Liver (tissue), 3 donors: ENCODE measurements around the gene PZP.

Experiments
- EGR1 ChIP-seq, 2 donors: IDR thresholded peaks; 2 replicates each; pipeline ENCODE4 v1.6.1; 2016 to 2018; ENCODE audit warnings: antibody characterized with exemption in 2 of 2, low read depth in 2 of 2
- GABPA ChIP-seq, 2 donors: IDR thresholded peaks in 1 of 2; conservative IDR thresholded peaks in 1 of 2; 2 replicates each; pipeline ENCODE4 v1.6.1; 2016; ENCODE audit warnings: antibody characterized with exemption in 2 of 2, mild to moderate bottlenecking in 1 of 2, moderate library complexity in 1 of 2
- JUND ChIP-seq, 2 donors: IDR thresholded peaks; 2 replicates each; pipeline ENCODE4 v1.6.1; 2016; ENCODE audit warnings: antibody characterized with exemption in 2 of 2
- RAD21 ChIP-seq, 2 donors: IDR thresholded peaks; 2 replicates each; pipeline ENCODE4 v1.6.1; 2016; ENCODE audit warnings: antibody characterized with exemption in 2 of 2, mild to moderate bottlenecking in 2 of 2
- TAF1 ChIP-seq: conservative IDR thresholded peaks from 2 replicates; pipeline ENCODE4 v1.6.1; 2016; ENCODE audit warnings: antibody characterized with exemption, mild to moderate bottlenecking
- YY1 ChIP-seq: IDR thresholded peaks from 2 replicates; pipeline ENCODE4 v1.6.1; 2016; ENCODE audit warnings: antibody characterized with exemption, mild to moderate bottlenecking
- TF ChIP-seq, protein P1 (sequence below): fragments of 150-350 bp; IDR thresholded peaks from 2 replicates; pipeline ENCODE4 v1.5.1; 2017; ENCODE audit warnings: improper control_type of control experiment, low read depth, low read length; ENCODE audit not compliant: missing input control
- TF ChIP-seq, protein P2 (sequence below): IDR thresholded peaks from 2 replicates; pipeline ENCODE4 v1.6.1; 2016; ENCODE audit warnings: antibody characterized with exemption
- TF ChIP-seq, protein P3 (sequence below): IDR thresholded peaks from 2 replicates; pipeline ENCODE4 v1.6.1; 2016; ENCODE audit warnings: antibody characterized with exemption
- donor health status: healthy.
- donor health status: healthy.

- TF ChIP-seq, protein P1, sequence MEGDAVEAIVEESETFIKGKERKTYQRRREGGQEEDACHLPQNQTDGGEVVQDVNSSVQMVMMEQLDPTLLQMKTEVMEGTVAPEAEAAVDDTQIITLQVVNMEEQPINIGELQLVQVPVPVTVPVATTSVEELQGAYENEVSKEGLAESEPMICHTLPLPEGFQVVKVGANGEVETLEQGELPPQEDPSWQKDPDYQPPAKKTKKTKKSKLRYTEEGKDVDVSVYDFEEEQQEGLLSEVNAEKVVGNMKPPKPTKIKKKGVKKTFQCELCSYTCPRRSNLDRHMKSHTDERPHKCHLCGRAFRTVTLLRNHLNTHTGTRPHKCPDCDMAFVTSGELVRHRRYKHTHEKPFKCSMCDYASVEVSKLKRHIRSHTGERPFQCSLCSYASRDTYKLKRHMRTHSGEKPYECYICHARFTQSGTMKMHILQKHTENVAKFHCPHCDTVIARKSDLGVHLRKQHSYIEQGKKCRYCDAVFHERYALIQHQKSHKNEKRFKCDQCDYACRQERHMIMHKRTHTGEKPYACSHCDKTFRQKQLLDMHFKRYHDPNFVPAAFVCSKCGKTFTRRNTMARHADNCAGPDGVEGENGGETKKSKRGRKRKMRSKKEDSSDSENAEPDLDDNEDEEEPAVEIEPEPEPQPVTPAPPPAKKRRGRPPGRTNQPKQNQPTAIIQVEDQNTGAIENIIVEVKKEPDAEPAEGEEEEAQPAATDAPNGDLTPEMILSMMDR = no peak
- TF ChIP-seq EGR1 (IDR thresholded peaks at IDR 0.05; ENCODE audit: low read depth in 2 of 2) (no peak), RAD21 (IDR thresholded peaks at IDR 0.05) (no peak), GABPA (IDR thresholded peaks at IDR 0.05 in 1 of 2, conservative IDR thresholded peaks at IDR 0.05 in 1 of 2) (no peak), YY1 (no peak), JUND (IDR thresholded peaks at IDR 0.05) (no peak), TAF1 (no peak)
- TF ChIP-seq, protein P2, sequence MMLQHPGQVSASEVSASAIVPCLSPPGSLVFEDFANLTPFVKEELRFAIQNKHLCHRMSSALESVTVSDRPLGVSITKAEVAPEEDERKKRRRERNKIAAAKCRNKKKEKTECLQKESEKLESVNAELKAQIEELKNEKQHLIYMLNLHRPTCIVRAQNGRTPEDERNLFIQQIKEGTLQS = no peak
- TF ChIP-seq, protein P3, sequence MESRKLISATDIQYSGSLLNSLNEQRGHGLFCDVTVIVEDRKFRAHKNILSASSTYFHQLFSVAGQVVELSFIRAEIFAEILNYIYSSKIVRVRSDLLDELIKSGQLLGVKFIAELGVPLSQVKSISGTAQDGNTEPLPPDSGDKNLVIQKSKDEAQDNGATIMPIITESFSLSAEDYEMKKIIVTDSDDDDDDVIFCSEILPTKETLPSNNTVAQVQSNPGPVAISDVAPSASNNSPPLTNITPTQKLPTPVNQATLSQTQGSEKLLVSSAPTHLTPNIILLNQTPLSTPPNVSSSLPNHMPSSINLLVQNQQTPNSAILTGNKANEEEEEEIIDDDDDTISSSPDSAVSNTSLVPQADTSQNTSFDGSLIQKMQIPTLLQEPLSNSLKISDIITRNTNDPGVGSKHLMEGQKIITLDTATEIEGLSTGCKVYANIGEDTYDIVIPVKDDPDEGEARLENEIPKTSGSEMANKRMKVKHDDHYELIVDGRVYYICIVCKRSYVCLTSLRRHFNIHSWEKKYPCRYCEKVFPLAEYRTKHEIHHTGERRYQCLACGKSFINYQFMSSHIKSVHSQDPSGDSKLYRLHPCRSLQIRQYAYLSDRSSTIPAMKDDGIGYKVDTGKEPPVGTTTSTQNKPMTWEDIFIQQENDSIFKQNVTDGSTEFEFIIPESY = no peak
Observed at GRCh38 chr12:9255837-9256236, 47.6 kb upstream of the PZP start.
